NOMO-1 treated with DMSO at 0.1 percent for 48 hours (cell line): Measurements from ENCODE around the gene CXCR6.

Experiments
- DNase-seq: peaks from one replicate; lab custom pipeline; 2025; ENCODE audit not compliant: unreplicated experiment; lab: John Stamatoyannopoulos, UW

The CXCR6 gene

DNA sequence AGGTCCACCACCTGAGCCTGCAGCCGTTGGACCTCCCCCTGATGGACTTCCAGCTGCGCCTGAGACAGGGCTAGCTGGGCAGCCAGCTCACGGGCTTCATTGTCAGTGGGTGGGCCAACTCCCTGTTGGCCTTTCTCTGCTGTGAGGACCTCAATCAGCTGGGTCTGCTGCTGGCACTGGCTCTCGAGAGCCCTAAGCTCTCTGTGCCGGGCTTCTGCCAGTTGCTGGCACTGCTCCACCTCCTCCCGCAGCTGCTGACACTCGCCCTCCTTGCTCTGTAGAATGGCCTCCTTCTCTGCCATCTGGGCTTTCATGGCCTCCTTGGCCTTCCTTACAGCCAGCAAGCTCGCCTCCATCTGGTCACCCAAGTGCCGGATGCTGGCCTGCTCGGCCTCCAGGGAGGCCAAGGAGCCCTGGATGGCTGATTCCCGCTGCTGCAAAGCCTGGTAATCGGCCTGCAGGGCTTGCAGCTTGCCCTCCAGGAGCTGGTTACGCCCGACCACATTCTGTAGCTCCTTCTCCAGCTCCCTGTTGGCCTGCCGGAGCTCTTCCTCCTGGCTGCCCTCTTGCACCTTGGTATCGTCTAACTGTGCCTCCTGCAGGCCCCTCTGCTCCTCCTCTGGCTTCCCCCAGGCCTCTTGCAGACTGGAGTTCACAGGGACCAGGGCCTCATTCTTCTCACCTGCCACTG lies 23.8 kb downstream of the CXCR6 start:
- no peak for DNase-seq

DNA sequence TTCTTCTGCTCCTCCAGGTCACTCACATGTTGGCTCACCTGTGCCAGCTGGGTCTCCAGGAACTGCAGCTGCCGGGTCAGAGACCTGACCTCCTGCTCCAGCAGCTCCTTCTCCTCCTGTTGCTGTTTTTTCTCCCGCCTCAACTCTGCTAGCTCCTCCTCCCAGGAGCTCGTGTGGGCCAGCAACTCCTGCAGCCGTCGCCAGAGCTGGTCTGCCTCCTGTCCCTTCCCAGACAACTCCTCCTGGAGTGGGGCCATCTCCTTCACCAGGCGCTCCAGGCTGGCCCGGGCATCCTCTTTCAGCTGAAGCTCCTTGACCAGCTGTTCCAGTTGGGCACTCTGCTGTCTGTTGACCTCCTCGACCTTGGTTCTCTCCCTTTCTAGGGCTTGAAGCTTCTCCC lies 24.5 kb downstream of the CXCR6 start:
- DNase-seq: no peak

DNA sequence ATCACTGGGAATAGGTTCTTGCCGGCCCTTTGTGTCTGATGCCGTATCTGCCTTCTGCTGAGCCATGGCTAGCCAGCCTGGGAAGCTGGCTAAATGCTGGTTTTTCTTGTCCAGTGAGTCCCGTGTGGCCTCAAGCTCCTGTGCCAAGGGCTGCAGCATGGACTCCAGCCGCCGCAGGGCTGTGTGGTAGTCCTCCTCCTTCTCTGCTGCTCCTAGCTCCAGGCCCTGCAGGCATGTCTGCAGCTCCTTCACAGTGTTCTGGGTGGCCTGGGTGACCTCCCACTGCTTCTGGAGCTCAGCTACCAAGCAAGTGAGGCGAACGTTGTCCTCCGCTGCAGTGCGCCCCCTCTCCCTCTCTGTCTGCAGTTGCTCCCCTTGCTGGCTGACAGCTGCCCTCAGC lies 24.9 kb downstream of the CXCR6 start:
- no peak for DNase-seq

DNA sequence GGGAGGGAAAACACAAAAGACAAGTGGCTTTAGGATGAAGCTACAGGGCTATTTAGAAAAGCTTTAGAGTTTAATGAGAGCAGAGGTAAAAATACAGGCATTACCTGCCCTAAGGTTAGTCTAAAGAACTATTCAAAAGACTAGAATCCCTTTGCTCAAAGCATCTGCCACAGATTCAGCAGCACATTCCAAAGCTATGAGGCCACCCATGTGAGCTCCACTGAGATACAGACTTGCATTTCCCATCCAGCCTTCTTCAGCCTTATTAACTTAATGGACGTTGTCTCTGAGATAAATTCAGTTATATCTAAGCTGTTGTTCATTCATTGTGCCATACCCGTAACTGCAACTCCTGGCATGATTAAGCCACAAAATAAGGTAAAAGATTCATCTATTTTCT lies 25.4 kb downstream of the CXCR6 start:
- no peak for DNase-seq

DNA sequence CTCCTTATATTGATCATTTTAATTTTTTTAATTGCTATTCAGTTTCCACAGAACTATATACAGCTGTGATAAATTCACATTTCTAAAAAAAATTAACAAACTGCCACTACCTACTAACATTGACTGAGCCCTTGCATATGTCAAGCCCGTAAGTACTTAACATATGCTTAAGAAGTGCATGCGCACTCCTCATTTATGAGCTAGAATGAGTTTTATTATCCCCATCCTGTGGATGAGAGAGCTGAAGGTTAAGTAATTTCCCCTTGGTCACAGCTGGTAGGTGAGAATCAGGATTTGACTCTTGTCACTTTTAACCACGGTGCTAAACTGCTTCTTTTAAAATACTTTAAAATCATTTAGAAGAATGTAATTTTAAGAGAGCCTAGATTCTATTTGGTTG lies 25.9 kb downstream of the CXCR6 start:
- DNase-seq: no peak

DNA sequence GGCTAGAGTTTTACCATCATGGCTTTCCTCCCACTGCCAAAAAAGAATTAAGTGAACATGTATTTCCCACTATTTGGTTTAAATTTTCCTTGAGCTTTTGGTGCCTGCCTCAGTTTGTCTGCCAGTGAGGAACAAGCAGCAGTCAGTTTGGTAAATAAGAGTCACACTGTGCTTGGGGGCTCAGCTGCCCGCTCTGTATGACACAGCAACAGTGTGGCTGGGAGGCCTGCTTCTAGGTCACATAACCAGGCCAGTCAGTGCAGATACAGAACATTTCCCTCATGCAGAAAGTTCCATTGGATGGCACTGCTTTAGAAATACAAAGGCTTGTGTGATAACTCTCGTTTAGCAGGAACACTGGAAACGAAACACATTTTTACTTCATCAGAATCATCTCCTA lies 26.7 kb downstream of the CXCR6 start:
- DNase-seq: no peak

DNA sequence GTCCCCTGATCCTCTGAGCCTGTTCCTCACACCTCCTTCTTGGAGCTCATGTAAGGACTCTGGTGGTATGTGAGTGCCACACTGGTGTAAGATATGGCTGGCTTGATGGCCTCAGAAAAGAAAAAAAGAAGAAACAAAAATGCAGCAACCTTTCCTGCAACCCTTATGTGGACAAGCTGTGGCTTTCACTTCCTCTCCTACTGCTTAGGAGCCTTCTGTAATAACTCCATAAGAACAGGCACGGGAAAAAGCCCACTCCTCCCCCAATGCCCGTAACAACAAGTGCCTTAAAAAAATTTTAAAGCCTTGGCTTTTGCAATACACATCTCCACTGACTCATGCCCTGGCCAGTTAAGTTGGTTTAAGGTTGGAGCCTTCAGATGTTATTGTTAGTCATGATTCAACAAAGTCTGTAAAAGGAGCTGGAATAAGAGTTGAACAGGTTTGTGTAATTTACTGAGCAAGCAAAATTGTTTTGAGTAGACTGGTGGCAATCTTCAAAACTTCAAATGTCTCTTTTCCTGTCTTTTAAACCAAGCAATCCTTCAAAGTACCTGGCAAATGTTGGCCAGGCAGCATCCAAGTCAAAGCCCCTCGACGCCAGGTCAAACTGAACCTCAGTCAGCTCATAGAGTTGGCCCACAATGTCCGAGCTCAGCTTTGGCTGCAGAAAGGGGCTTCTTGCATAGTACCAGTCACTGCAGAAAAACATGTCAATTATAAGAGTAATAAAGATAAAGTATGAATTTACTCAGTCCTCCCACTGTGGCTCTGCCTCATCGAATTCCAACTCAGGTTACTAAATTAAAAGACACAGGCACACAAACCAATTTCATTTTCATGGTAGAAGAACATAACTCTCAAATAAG lies 29.5 kb downstream of the CXCR6 start:
- DNase-seq: peak; percentile 99

DNA sequence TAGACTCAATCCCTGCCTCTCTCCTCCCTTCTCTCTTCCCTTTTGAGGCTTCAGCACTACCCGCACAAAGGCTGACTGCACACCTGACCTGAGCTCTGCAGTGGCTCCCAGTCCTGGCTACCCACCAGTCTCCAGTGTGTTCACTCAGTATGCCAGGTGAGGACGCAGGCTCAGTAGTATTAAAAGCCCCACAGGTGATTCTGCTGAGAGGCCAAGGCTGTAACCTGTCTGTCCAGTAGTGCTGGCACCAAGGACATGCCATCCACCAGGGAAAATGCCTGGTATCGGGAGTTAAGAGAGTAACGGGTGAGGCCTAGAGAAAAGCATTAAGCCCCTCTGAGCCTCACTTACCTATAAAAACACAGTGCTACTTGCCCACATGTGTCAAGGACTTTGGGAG lies 31.4 kb downstream of the CXCR6 start:
- DNase-seq: no peak

DNA sequence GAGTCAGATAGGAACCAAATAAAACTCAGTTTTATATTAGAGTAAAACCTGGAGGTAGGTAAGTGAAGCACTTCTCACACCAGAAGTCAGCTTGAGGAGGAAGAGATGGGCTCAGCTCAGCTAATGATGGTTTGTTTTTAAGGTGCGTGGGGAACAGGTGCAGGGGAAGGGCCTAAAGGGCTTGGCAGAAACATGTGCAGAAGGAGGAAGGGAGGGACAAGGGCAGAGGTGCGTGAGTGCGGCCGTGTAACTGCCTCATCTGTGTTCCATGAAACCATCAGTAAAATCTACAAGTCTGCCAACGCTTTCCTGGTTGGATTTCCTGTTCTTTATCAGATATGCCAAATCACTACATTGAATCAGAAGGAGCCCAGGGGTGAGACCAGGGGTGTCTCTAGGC lies 32.4 kb downstream of the CXCR6 start:
- no peak for DNase-seq

DNA sequence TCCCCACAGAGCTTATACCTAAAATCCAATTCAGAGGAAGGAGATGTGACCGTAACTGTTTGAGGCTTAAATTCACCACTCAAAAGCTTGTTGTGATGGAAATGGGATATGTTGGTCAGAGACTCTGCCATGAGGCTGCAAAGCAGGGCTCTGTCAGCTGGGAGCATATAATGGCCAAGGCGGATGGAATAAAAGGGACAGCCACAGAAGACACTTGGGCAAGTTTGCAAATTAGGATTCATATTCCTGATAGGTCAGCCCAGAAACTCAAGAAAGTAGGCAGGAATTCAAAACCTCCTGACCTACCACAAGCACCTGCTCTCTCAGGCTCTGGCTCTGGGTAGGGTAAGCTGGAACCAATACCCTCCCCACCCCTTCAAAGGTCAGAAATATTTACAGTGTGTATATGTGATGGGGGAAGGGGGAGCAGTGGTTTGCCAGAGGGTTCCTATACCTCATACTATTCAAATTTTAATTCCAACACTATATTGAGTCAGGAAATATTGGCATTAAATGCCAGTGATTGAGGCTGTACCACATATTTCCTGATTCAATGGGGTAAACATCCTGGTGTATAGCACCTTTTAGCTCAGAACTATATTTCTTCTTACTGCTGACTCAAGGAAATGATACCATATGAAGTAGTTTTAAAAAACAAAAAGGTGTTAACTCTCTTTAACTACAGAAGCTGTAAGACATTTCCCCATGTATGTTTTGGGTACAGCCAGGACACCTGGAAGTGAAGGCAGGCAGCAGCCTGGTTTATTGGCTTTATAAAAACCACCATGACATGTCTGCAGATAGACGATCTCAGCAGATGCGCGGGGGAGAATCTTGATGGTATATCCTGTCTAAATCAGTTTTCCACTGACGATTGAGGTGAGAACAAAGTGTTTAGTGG lies 33.2 kb downstream of the CXCR6 start:
- no peak for DNase-seq

DNA sequence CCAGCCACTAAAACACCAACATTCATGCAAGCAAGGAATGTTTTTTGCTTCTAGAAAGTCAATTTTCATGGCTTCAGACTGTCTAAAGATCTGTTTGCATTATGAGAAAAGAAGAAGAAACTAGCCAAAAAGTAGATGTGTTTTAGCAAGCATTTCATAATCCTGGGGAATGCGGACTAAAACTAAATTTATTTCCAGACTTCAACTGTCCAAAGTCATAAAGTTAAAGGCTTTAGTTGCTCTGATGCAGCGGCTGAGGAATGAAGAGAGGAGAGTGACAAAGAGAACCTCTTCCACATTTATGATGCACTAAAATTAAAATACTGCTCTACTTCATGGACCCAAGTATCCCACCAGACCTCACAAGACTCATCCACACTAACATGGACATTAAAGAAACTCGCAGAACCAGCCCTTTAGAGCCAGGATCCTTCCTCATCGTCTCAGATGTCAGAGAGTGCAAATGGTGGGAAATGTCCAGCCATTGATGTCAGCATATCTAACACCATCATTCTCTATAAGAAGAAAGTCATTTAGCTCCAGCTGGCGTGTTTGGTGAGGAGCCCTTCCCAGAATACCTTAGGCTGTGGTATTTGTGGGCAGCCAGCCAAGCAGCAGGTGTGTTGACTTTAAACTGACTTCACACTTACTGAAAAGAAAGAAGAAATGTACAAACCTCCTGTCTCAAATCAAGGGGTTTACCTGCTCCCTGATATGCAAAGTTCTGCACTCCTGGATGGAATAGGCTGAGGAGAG lies 34.9 kb downstream of the CXCR6 start:
- no peak for DNase-seq

DNA sequence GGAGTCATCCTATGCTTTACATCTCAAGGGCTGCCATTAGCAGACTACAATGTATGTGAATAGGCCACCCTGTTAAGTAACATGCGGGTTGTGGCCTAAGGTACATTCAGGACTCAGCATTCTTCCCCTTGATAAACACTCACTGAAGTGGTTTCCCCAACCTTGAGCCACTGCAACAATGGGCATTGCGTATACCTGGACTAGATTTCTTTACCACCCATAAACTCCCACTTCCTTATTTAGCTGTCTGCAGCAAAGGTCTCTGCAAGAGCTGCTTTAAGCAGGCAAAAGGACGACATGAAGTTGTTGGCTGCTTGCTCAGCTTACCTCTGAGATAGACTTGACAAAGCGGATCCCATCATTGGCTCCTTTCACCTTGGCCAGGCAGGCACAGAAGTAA lies 36.1 kb downstream of the CXCR6 start:
- peak; percentile 86 for DNase-seq

DNA sequence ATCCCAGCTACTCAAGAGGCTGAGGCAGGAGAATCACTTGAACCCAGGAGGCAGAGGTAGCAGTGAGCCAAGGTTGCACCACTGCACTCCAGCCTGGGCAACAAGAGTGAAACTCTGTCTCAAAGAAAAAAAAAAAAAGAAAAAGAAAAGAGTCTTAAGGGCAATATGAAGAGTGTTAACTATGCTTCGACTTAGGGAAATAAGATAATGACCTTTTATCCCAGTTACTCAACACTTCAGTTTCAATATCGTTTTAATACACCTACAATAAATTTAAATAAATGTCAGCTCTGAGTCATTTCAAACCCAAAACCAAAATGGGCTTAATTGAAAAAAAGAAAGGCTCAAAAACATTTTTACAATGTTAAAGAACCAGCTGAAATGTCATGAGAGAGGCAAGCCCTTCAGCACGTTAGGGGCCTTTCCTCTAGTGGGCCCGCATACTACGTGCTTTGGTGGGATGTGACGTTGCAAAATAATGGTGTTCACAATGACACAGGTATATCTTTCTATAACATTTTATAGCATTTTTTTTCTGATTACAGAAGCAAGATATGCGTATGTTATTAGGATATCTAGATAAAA lies 37.1 kb downstream of the CXCR6 start:
- DNase-seq: no peak

DNA sequence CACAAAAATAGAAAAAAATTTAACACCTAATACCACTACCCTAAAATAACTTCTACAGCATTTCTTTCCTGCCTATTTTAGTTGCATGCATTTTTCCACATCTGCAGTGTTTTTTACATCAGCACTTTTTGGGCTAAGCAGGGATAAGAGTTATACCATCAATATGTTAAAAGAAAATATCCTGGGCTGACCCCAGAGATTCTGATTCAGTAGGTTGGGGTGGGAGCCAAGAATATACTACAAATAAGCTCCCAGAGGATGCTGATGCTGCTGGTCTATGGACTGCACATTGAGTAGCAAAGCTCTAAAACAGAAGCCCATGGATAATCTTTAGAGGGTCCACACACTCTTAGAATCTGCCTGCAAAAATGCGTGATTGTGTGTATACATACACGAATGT lies 37.6 kb downstream of the CXCR6 start:
- no peak for DNase-seq

DNA sequence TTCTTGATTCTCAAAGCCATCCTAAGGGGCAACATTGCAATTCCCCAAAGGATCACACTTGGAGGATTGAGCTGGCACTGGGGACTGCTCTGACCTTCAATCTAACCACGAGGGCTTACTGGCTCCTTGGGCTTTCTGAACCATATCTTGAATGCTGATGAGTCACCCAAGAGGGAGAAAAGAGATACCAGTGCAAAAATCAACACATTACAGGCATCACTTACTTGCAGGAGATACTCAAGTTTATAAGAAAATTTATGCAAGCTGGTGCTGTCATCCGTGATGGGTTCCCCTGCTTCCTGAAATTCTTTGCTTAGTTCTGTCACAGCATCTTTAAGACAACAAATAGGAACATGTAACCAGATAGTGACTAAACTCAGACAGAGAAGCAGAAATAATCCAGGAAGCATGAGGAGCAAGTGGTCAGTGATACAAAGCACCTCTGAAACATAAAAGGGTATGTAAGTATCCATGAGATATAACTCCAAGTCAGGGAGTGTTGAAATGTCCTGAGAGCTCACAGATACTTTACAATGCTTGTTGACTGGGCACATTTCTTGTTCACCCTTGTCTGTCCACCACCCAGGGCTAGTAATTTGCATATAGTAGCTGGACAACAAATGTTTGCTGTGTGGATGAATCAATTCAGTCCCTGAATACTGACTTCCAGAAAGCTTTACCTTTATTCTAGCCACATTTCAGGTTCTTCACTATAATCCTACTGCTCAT lies 38.2 kb downstream of the CXCR6 start:
- no peak for DNase-seq

DNA sequence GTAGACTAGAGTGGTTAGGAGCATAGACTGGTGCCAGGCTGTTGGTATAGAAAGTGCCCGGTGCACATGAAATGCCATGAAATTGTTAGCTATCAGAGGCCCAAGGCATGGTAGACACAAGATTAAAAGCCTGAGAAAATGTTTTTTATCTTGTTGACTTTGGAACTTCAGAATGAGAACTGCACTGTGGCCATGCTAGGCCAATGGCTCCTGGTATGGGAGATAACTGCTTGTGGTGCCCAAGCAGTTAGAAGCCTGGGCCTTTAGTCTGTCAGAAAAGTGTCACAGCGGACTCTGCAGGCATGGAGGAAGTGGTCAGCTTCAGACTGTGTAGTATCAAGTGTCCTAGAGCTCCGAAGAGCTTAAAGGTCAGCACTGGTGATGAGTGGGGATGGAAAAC lies 40.5 kb downstream of the CXCR6 start:
- DNase-seq: no peak

DNA sequence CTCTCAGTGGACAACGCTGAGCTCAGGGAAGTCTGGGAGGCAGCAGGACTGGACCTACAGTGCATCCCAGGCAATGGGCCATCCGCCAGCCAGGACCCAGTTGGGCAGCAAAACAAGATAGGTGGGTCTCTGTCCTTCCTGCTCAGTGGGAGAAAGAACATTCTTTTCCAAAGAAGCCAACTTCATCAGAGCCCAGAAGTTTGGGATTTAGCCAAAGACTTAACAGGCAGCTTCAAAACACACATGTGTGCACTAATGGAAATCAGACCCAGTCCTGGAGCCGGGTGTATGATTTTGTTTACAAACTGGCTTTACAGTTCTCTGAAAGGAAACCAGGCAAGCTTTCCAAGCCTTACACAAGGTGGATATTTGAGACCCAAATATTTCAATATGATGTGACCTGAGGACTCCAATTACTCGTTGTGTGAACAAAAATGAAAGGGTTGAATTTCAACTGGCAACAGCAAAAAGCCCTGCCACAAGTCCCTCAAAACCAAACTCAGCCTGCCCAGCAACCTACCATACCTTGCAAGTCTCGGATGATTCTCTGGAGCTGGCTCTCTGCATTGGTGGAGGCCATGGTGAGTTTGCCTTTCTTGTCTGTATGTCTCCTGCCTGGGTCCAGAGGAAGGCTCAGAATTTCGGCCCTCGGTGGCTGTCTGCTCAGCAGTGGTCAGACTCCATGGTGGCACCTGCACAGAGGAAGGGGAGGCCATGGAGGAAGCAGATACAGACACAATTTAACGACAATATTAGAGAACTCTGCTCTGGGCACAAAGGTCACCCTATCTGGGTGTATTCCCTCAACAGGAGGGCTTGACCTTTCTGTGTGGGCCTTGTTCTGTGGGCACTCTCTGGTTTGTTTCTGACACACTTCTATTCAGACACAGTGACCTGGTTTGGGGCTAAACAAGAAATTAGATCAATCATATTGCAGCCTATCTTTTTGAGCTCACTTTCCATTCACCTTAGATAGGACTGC lies 41.4 kb downstream of the CXCR6 start:
- DNase-seq: no peak

DNA sequence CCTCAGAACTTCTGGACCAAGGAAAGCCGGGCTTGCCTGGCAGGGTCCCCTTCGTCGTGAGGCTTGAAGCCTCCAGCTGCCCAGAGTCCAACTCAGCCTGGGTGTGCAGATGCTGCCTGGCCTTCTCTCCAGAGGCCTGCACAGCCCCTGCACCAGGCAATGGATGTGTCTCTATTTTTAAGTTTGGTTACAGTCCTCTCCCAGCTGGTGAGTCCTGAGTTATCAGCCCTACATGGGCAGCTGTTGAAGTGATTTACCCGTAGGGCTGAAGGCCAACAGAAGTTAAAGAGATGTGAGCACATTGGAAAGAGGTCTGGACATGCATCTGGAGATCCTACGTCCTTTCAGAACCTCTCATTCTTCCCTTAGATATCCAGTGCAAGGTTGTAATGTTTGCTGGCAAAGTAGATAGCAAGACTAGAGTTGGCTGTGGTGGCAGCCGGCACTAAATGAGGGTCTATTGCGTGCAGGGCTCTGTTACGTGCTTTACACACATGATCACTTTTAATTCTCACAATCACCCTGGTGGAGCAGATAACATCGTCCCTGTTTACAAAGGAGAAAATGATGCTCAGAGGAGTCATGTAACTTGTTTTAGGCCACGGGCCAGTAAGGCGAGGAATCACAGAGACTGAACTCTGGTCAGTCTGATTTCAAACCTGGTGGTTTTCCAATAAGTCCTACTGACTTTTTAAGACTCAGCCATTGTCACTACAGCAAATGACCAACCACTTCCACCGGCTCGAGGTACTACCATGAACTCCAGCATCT lies 42.5 kb downstream of the CXCR6 start:
- DNase-seq: no peak
